GM20431 (cell line): ENCODE data around the gene EEF1AKMT1.
"Not testable (repeated sequence)": the region's sequence is repeated elsewhere in the genome, so short reads cannot be mapped to it uniquely, and the experiment has no call there.

Experiments
- in situ Hi-C: fragments of 300-500 bp; cut with MseI, MboI; formaldehyde crosslinking; loops from one replicate; pipeline ENCODE4 v1.15.0; 2020; ENCODE audit warnings: low sequenced_read_pairs; ENCODE audit not compliant: unreplicated experiment

EEF1AKMT1 gene

DNA sequence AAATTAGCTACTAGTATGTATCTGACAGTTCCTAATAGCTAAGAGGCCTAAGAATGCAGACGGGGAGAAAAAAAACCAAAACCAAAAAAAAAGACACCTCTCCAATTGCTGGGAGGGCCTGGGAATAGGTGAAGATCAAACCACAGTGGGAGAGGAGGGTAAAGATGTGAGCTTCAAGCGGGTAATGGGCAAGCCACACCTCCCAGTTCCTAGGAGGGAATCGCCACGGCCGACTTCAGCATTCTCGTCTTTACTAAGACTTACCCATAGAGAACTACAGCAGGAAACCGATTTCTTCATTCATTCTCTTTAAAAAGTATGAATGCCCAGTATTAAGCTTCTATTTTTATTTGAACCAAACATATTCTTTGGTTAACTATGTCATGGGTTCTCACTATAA lies 5.6 kb upstream of the EEF1AKMT1 start:
- in situ Hi-C loops, result no loop called here

DNA sequence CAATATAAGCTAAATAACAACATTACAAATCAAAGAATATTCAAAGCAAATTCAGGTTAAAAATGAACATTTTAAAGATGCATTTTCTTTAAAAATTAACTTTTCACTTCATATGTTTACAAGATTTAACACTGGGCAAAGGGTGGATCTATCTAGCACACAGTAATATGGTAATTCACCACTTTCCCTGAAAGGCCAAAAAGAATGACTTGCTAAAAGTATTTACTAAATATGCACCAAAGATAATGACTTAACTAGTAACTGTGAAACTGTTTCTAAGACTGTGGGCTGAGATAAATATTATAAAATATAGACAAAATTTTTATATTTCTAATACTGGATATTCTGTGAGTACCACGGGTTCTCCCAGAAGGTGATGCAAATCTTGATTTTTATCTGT lies 4.5 kb upstream of the EEF1AKMT1 start:
- in situ Hi-C loops, result no loop called here

DNA sequence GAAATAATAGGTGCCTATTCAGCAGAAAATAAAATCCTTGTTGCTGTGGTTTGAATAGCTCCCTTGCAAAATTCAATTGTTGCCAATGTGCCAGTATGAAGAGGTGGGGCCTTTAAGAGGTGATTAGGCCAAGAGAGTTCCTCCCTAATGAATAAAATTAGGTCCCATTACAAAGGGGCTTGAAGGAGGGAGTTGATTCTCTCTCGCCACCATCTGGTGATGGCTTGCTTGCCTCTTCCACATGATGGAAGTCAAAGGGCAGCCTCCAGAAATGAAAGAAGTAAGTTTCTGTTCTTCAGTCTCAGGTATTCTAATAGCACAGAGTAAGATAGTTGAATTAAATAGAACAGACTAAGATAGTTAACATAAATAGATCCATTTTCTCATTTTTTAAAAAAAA lies 3.0 kb upstream of the EEF1AKMT1 start:
- in situ Hi-C loops, result no loop called here

DNA sequence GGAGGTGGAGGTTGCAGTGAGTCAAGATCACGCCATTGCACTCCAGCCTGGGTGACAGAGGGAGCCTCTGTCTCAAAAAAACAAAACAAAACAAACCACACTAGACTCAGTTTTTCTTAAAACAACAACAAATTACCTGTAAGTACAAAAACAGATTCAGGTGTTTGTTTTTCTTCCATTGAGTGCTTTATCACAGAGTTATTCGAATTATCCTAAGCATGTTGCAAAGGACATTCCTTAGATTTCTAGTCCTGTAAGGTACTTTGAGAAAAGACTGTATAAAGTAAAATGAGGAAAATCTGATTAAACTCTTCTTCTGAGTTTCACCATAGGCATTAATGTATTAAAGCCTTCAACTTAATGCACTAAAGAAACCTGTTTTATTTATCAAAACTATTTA lies 2.2 kb upstream of the EEF1AKMT1 start:
- in situ Hi-C loops, result no loop called here

DNA sequence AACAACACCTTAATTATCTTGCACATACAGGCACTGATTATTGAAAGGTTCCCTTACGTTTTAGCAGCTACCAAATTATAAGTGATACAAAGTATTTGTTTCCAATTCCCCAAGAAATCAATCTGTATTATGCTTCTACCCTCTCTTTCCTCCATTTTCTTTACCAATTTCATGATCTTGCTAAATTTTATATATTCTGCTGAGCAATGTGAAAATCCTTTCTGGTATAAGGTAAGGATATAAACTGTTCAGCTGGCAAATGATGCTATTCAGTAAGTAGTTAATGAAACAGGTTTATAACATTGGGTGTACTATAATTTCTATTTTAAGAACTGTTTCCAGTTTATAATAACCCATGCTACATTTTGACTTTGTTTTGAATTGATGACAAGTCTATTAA lies 985 bp upstream of the EEF1AKMT1 start:
- in situ Hi-C loops, result no loop called here

DNA sequence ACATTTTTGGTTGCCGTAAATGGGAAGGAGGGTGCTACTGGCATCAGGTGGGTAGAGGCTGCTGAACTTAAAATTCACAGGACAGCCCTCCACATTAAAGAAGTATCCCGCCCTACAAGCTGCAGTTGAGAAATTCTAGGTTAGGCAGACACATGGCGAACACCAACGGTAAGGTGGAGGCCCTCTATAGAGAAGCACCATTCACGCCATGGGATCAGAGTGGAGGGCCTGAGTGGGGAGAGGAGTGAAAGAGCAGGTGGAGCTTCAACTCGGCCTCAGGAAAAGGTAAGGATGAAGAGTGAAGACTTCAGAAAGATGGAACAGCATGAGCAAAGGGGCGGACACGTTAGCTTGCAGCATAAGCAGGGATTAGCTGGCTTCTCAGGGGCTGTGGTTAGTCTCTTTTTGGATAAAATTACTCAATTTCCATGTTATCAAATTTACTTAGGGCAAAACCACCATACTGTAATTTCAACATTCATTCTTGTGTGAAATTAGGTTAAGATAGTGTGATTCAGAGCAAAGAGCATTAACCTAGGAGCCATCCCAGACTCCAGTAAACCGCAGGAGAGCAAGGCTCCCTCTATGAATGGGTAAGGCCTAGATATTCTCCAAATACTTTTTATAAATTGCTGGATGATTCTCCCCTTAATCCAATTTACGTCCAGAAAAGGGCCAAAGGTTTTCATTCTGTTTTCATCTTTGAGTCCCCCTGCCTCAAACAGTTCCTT lies 1.2 kb downstream of the EEF1AKMT1 start:
- in situ Hi-C loops, result no loop called here

DNA sequence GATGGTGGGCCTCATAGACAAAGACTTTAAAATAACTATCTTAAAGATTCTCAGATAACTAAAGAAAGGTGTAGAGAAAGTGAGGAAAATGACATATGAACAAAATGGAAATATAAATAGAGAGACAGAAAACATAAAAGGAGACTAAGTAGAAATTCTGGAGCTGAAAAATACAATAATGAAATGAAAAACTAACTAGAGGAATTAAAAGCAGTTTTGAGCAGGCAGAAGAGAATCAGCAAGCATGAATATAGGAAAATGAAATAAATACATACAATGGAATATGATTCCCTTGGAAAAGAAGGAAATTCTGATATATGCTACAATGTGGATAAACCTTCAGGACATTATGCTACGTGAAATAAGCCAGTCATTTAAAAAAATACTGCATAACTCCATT lies 3.9 kb downstream of the EEF1AKMT1 start:
- in situ Hi-C loops, result no loop called here

DNA sequence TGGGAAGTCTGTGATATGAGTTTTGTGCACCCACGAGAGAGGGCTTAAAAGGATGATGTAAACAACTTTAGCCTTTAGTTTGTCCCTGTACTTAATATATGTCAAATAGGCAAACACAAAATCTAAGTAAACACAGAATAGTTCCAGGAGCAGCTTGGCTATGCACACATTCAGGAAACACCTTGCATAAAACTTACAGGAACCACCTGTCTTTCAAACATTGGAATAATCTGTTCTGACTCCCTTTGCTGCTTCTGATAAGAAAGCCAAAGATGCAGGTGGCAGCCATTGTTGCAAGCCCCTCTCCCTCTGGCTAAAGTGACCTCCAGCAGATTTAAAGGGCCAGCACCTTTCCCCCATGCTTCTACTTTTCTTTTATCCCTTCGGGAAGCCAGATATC lies 4.7 kb downstream of the EEF1AKMT1 start:
- in situ Hi-C loops, result no loop called here

DNA sequence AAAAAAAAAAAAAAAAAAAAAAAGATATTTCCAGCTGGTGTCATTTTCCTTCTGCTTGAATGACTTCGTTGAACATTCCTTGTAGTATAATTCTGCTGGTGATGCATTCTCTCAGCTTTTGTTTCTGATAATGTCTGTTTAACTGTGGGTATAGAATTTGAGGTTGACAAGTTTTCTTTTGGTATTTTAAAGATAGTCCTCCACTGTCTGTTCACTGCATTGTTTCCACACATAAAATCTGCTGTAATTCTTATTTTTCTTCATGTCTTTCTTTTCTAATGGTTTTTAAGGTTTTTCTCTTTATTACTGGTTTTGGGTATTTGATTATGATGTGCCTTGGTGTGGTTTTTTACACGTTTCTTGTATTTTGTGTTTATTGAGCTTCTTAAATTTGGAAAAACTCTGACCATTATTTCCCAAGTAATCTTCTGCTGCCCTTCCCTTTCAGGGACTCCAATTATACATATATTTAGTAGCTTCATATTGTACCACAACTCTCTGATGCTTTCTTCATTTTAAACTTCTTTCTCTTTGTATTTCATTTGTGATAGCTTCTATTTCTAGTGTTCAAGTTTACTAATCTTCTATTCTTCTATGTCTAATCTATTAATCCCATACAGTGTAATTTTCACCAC lies 6.3 kb downstream of the EEF1AKMT1 start:
- in situ Hi-C loops, result no loop called here

DNA sequence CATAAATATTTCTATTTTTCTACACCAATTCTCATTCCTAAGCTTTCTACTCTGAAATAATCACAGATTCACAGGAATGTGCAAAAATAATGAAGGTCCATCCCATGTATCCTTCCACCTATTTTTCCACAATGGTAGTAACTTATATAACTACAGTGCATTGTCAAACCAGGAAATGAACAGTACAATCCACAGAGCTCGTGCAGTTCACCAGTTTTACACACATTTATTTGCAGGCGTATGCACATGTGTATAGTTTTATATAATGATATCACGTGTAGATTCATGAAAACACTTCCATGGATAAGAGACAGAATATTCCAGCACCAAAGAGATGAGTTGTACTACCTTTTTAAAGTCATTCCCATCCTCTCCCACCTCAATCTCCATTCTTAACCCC lies 12.9 kb downstream of the EEF1AKMT1 start:
- in situ Hi-C loops, result no loop called here

DNA sequence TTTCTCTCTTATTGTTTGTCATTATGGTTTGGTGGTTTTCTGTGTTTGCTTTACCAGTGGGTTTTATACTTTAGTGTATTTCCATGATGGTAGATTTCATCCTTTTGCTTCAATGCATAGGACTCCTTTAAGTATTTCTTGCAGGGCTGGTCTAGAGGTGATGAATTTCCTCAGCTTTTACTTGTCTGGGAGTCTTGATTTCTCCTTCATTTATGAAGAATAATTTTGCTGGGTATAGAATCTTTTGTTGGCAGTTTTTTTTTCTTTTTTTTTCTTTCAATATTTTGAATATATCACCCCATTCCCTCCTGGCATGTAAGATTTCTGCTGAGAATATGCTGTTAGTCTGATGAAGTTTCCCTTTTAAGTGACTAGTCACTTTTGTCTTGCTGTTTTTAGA lies 19.8 kb downstream of the EEF1AKMT1 start:
- in situ Hi-C loops, result no loop called here

DNA sequence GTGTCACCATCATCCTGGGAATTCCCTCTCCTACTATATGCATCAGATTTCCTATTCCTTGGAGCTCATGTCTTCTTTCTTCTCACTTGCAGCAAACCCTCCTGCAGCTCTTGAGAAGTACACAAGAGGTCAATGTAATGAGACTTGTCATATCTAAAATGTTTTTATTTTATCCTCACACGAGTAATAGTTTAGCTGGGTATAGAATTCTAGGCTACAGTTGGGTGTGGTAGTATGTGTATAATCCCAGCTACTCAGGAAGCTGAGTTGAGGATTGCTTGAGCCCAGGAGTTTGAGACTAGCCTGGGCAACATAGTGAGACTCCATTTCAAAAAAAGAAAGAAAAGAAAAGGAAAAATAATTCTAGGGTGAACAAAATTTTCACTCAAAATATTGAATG lies 24.4 kb downstream of the EEF1AKMT1 start:
- in situ Hi-C loops, result no loop called here

DNA sequence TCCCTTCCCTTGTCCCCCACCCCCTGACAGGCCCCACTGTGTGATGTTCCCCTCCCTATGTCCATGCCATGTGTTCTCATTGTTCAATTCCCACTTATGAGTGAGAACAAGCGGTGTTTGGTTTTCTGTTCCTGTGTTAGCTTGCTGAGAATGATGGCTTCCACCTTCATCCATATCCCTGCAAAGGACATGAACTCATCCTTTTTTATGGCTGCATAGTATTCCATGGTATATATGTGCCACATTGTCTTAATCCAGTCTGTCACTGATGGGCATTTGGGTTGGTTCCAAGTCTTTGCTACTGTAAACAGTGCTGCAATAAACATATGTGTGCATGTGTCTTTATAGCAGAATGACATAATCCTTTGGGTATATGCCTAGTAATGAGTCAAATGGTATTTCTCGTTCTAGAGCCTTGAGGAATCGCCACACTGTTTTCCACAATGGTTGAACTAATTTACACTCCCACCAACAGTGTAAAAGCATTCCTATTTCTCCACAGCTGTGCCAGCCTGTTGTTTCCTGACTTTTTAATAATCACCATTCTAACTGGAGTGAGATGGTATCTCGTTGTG lies 29.8 kb downstream of the EEF1AKMT1 start:
- in situ Hi-C loops, result not testable (repeated sequence)

DNA sequence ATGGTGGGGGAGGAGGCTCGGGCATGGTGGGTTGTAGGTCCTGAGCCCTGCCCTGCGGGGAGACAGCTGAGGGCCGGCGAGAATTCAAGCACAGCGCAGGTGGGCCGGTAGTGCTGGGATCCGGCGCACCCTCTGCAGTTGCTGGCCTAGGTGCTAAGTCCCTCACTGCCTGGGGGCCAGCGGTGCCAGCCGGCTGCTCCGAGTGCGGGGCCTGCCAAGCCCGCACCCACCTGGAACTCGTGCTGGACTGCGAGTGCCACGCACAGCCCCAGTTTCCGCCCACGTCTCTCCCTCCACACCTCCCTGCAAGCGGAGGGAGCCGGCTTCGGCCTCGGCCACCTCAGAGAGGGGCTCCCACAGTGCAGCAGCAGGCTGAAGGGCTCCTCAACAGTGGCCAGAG lies 33.7 kb downstream of the EEF1AKMT1 start:
- in situ Hi-C loops, result no loop called here

DNA sequence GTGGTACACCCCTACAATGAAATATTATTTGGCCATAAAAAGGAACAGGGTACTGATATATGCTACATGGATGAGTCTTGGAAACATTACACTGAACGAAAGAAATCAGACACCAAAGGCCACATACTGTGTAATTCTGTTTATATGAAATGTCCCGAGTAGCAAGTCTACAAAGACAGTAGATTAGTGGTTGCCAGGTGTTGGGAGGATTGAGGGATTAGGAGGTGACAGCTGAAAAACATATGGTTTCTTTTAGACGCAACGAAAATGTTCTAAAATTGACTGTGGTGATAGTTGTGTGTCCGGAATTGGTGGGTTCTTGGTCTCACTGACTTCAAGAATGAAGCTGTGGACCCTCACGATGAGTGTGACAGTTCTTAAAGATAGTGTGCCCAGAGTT lies 35.1 kb downstream of the EEF1AKMT1 start:
- in situ Hi-C loops, result no loop called here

DNA sequence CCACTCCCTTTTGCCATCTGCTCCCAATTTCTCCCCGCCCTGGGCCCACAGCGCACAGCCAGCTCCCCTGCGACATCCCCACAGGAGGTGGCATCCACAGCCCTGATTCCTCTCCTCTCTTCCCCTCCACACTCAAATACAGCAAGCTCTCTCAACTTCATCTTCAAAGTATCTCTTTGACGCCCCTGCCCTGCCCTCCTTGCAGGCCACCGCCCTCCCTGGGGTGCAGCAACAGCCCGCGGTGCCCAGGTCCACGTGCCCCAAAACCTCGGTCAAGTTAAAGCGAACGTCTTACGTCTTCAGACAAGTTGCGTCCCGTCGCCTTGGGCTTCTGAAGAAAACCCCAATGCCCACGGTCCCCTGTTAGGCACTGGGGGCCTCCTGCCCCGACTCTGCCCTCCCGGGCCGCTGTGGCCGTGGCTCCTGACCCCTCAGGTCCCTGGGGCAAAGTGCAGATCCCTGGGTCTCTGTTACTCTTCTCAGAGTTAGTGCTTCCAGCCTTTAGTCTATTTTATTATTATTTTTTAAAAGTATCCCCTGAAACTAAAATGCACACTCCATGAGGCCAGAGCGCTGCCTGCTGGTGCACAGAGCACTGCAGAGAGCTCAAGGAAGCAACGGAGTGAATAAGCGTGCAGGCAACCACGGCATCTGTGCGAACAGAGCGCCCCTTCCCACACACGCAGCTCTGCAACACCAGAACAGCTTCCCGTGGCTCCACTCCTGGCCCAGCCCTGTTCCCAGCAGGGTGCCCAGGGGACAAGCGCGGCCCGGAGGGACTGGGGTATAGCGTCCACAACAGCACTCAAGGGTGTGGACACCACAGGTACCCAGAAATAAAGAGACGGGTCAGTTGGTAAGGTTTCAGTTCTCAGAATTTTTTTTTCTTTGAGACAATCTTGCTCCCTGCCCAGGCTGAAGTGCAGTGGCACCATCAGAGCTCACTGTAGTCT lies 43.9 kb downstream of the EEF1AKMT1 start:
- in situ Hi-C loops, result no loop called here

DNA sequence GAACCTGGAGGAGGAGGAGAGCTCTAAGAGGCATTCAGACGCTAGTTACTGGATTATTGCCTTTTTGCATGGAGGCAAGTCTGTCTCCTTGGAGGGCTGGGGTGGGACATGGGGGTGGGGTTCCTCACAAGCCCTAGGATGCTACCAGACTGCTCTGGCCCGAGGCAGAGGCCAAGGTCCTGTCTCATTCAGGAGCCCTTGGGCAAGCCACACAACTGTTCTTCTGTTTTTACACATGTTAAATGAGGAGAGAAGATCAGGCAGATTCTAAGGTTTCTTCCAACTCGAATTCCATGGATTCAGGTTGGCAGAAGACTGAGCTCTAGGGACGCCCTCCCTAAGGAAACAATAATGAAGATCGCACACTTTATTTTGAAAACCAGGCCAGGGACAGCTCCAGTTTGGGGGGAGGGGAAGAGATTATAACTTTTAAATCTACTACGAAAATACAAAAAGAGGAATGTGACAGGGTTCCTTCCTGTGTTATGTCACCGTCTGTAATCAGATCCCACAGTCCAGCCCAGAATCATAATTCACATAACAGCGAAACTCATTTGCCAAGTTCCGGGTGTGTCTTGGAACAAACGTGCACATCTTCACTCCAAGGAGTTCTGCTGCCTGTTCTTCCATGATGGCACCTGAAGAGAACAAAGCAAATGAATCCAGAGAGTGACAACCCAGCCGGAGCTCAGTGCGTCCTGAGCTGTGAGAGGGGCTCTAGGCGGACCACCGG lies 45.0 kb downstream of the EEF1AKMT1 start:
- in situ Hi-C loops, result no loop called here

DNA sequence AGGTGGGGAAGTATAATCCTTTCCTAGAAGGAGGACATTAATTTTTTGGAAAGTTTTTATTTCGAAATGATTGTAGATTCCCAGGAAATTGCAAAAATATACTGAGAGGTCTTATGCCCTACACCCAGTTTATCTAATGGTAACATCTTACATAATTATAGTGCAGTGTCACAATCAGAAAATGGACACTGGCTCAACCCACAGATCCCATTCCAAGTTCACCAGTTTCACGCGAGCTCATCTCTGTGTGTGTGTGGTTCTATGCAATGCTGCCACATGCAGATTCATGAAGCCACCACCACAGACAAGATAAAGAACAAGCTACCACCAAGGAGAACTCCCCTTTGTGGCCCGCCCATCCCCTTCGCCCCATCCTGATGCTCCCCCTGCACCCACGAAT lies 45.9 kb downstream of the EEF1AKMT1 start:
- in situ Hi-C loops, result no loop called here

DNA sequence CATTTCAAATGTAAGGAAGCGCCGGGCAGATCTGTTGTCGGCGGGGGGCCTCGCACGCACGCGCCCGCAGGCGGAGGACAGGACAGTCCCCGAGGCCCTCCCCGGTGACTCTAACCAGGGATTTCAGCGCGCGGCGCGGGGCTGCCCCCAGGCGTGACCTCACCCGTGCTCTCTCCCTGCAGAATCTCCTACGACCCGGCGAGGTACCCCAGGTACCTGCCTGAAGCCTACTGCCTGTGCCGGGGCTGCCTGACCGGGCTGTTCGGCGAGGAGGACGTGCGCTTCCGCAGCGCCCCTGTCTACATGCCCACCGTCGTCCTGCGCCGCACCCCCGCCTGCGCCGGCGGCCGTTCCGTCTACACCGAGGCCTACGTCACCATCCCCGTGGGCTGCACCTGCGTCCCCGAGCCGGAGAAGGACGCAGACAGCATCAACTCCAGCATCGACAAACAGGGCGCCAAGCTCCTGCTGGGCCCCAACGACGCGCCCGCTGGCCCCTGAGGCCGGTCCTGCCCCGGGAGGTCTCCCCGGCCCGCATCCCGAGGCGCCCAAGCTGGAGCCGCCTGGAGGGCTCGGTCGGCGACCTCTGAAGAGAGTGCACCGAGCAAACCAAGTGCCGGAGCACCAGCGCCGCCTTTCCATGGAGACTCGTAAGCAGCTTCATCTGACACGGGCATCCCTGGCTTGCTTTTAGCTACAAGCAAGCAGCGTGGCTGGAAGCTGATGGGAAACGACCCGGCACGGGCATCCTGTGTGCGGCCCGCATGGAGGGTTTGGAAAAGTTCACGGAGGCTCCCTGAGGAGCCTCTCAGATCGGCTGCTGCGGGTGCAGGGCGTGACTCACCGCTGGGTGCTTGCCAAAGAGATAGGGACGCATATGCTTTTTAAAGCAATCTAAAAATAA lies 52.1 kb downstream of the EEF1AKMT1 start:
- in situ Hi-C loops, result no loop called here
